Neural crest cell (in vitro differentiated cells): Measurements from ENCODE around the gene GAPDHS. TPM values are rescaled to one million over a fixed set of nuclear protein-coding genes. Genes with fewer than 3 reads are reported as not detected.
A peak's percentile ranks its signal among the peaks of the same experiment; 100 is the strongest.

Experiments
- DNase-seq: peaks from one replicate; pipeline ENCODE4 v3.0.0; 2021; ENCODE audit warnings: low read depth, mixed read lengths, low spot score
- H3K27ac Mint-ChIP-seq: one replicate; pipeline ENCODE4 v1.8.0; 2021; ENCODE audit warnings: mild to moderate bottlenecking, mixed read lengths; ENCODE audit not compliant: unreplicated experiment
- H3K27me3 Mint-ChIP-seq: 2 replicates; pipeline ENCODE4 v1.8.0; 2021; ENCODE audit warnings: low read depth, mild to moderate bottlenecking, mixed read lengths
- H3K36me3 Mint-ChIP-seq: 2 replicates; pipeline ENCODE4 v1.8.0; 2021; ENCODE audit warnings: low read depth, mild to moderate bottlenecking, mixed read lengths
- H3K4me1 Mint-ChIP-seq: 2 replicates; pipeline ENCODE4 v1.8.0; 2021; ENCODE audit warnings: mixed read lengths
- H3K4me3 Mint-ChIP-seq: one replicate; pipeline ENCODE4 v1.8.0; 2021; ENCODE audit warnings: mild to moderate bottlenecking, mixed read lengths
- H3K9me3 Mint-ChIP-seq: 2 replicates; pipeline ENCODE4 v1.8.0; 2021; ENCODE audit warnings: mixed read lengths
- CTCF ChIP-seq: fragments of 200-600 bp; sonication (generic); conservative IDR thresholded peaks from 2 replicates; pipeline ENCODE4 v1.5.0; 2021; ENCODE audit warnings: antibody characterized with exemption, mild to moderate bottlenecking
- total RNA-seq: library from RNA; stranded (reverse); gene quantifications from 2 replicates; pipeline ENCODE4 v1.2.1, GENCODE V29; 2021

Gene GAPDHS
- total RNA-seq, 1 donor from 2014 or later = not detected

DNA sequence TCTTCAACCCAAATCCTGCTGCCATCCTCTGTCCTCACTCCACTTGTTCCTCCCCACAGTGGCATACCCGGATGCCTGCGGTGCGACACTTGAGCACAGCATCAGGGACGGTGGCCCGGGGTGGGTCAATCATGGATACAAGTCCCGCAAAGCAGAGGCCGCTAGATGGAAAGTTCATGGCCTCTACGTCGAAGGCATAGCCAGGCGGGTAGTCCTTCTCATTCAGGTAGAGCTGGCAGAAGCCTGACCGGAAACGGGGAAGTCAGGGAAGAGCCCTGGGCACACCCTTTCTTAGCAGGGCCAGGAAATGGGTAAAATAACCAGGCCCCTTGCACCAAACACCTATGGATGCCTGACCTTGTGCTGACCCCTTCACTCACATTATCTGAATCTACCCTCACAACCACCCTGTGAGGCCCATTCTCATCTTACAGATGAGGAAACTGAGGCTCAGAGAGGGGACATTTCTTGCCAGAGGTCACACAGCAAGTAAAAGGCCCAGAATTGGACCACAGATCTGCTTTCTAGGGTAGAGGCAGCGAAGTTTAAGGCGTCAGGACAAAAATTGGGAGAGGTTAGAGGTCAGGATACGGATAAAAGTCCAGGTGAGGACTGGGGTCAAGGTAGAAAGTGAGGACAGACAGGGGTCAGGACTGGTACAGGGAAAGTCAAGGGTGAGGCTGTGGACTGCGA, 23.7 kb downstream of the GAPDHS start:
- Mint-ChIP-seq H3K27me3 (peaks cover 77% of the 10 kb centered on the region), H3K9me3 (no peaks in the 10 kb centered on the region), H3K27ac (no peak overlapping the region), H3K36me3 (no peaks in the 10 kb centered on the region), H3K4me3 (peak overlapping the region; percentile 82), H3K4me1 (peaks cover 10% of the 10 kb centered on the region)
- TF ChIP-seq CTCF = no peak
- no peak for DNase-seq

DNA sequence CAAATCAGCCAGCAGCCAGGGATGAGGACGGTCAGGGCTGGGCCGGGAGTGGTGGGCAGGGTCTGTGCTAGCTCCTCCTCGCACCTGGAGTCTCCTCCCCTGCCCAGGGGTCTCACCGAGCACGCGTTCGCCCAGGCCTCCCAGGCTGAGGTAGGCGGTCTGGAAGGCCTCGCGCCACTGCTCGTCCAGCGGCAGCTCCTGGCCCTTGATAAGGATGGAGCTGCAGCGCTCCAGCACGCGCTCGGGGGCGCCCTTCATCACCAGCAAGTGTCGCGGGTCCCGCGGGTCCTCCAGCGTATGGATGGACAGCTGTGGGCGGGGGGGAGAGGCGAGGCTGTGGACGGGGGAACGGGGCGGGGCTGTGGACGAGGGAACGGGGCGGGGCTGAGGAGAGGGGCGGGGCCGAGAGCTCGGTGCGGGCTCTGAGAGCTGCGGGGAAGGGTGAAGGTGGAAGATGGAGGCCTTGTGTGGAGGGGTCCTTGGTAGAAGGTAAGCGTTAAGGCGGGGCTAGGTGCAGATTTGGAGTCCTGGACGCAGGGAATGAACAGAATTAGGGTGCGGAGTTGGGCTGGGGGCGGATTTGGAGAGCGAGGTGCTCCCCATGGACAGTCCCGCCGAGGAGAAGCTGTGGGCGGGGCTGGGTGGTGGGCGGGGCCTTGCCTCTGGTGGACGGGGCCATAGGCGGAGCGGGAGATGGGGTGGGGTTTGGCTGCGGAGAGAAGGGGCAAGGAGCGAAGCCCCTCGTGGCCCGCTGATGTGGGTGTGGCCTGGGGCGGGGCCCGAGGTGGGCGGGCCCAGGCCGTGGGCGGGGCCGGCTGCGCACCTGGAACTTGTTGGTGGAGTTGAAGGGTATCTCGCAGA, 24.5 kb downstream of the GAPDHS start:
- Mint-ChIP-seq H3K36me3 (no peaks in the 10 kb centered on the region), H3K27ac (no peak overlapping the region), H3K9me3 (no peaks in the 10 kb centered on the region), H3K4me1 (peaks cover 10% of the 10 kb centered on the region), H3K27me3 (peaks cover 84% of the 10 kb centered on the region), H3K4me3 (peak overlapping the region; percentile 82)
- TF ChIP-seq CTCF = no peak
- DNase-seq = peak; percentile 84

DNA sequence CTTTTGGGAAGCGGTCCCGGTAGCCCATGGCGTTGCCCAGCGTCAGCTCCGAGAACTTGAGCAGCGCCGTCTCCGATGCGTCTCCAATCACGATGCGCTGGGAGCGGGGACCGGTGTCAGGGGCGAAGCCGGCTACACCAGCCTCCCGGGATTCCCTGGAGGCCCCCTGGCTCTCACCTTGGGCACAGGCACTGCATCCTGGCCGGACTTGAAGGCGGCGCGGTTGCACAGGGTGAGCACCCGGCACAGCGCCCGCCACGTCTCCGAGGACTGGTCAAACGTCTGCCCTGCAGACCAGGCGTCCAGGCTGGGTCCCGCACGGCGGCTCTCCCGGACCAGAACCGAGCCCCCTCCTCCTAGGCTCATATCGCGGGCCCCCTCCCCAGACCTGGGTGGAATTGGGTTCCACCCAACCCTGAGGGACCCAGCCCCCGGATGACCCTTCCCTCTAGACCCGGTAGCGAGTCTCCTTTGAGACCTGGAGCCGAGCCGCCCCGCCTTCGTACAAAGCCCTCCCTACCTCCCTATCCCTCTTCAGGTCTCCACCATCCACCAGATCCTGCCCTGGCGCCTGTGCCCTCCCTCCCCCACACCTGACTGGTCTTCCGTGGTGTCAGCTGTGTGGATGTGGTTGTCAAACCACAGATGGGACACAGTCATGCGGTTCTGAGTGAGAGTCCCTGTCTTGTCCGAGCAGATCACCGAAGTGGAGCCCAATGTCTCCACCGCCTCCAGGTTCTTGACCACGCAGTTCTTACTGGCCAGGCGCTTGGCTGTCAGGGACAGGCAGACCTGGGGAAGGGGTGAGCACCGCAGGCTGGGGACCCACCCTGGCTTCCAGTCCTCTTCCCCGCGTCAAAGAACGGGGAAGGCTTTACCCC, 25.4 kb downstream of the GAPDHS start:
- H3K27ac Mint-ChIP-seq = no peak overlapping the region
- H3K4me1 Mint-ChIP-seq = peaks cover 10% of the 10 kb centered on the region
- no peaks in the 10 kb centered on the region for H3K9me3 Mint-ChIP-seq
- H3K27me3 Mint-ChIP-seq = peaks cover 83% of the 10 kb centered on the region
- H3K4me3 Mint-ChIP-seq = no peak overlapping the region
- no peaks in the 10 kb centered on the region for H3K36me3 Mint-ChIP-seq
- DNase-seq = no peak
- no peak for TF ChIP-seq CTCF

GRCh38 chr19:35559281-35559659, 26.0 kb downstream of the GAPDHS start:
- H3K4me1 Mint-ChIP-seq = peaks cover 10% of the 10 kb centered on the region
- H3K36me3 Mint-ChIP-seq = no peaks in the 10 kb centered on the region
- TF ChIP-seq CTCF = no peak
- no peak overlapping the region for H3K27ac Mint-ChIP-seq
- no peak overlapping the region for H3K4me3 Mint-ChIP-seq
- H3K27me3 Mint-ChIP-seq = peaks cover 84% of the 10 kb centered on the region
- DNase-seq = no peak
- H3K9me3 Mint-ChIP-seq = no peaks in the 10 kb centered on the region

- Mint-ChIP-seq H3K9me3 (no peaks in the 10 kb centered on the region), H3K4me1 (peaks cover 10% of the 10 kb centered on the region), H3K27ac (no peak overlapping the region), H3K4me3 (no peak overlapping the region), H3K27me3 (peaks cover 82% of the 10 kb centered on the region), H3K36me3 (no peaks in the 10 kb centered on the region)
- TF ChIP-seq CTCF = no peak
- DNase-seq = no peak
These were observed 26.5 kb downstream of the GAPDHS start for GRCh38 chr19:35559781-35560180.
